Fibroblast of skin of scalp (primary cell): ENCODE results near the gene NDUFAF7.
"Not testable (repeated sequence)": the region's sequence is repeated elsewhere in the genome, so short reads cannot be mapped to it uniquely, and the experiment has no call there.

Experiments used
- DNase-seq: peaks from one replicate; pipeline ENCODE4 v3.0.0-alpha.2; 2013

Gene NDUFAF7

GRCh38 chr2:37219046-37219445 lies 12.4 kb upstream of the NDUFAF7 start:
- DNase-seq: no peak

DNA sequence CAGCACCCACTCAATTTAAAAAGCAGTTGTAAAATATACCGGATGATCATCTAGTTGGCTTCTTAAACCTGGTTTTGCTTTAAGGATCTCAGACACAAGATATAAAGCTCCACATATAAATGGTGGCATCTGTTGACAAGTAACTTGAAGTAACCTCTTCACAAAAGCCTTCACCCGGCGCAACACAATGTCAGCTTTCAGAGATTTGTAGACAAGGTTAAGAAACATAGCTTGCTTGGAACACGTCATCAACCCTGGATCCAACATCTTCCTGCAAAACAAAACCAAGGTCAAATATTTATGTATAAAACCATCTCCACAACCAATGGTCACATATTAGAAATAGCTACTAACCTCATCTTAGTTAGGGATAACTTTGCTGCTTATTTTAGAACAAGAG lies 8.3 kb upstream of the NDUFAF7 start:
- DNase-seq: no peak

DNA sequence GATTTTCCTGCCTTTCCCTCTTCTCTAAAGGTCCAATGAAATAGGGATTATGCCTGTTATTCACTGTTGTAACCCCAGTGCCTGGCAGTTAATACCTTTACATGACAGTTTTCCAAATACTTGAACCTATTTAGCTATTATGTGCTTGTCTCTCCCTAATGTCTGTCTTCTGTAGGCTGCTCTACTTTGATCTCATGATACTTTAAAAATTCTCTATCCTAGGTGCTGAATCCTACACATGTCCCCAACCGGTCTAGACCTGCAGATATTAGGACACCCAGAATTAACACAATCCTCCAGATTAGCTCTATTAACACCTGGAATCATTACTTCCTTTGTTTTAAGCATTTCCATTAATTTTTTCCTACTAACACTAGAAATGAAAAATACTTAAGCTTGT lies 7.4 kb upstream of the NDUFAF7 start:
- no peak for DNase-seq

- not testable (repeated sequence) for DNase-seq
Measured at GRCh38 chr2:37225129-37225528, 6.3 kb upstream of the NDUFAF7 start.

DNA sequence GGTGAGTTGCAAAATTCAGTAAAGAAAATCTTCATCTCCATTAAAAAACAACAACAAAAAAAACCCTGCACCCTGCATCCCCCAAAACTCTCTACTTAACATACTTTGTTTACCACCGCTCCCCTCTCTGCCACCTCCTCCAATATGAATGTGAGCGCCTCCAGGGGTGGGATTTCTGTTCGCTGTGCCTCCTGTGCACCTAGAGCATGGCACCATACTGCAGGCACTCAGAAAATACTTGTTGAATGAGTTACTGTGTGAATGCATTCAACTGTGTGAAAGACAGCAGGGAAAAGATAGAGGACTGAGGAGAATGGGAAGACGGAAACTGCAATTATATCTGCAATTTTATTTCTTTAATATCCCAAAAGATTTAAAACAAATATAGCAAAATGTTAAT lies 4.6 kb upstream of the NDUFAF7 start:
- no peak for DNase-seq

- DNase-seq: no peak
Measured at GRCh38 chr2:37228788-37229187, 2.7 kb upstream of the NDUFAF7 start.

DNA sequence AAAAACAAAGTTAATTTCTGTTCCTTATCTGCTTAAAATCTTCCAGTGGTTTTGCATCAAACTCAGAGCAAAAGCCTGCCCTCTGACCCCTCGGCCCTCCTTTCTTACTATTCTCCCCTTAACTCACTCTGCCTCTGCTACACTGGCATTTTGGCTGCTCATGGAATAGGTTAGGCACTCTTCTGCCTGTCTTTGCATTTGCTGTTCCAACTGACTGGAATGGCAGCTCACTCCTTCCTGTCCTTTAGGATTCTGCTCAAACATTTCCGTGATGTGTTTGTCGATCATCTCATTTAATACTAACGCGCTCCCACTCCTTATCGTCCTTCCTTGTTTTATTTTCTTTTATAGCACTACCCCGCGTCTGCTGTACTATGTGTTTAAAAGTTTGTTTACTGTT lies 877 bp upstream of the NDUFAF7 start:
- DNase-seq: peak; percentile 4

GRCh38 chr2:37232131-37232933 lies 874 bp downstream of the NDUFAF7 start:
- no peak for DNase-seq

DNA sequence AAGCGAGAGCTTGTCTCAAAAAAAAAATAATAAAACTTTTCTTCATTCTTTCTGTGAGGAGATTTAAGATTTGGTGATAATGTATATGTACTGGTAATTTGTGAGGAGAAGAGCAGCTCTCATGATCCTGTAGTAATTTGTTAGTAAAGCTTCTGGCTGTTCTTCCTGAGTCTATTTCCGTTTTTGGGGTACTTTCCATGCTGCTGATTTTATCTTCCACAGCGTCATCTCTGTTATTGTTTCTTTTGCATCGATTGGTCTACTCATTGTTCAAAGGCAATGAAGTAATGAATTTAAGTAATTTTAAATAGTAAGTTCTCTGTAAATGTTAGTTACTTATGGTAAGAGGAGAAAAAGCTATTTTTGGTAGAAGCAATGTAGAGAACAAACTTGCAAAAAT lies 12.0 kb downstream of the NDUFAF7 start:
- DNase-seq: no peak

- no peak for DNase-seq
Measured at GRCh38 chr2:37244017-37244416, 12.6 kb downstream of the NDUFAF7 start.

- no peak for DNase-seq
Measured at GRCh38 chr2:37244755-37245154, 13.3 kb downstream of the NDUFAF7 start.

- no peak for DNase-seq
Measured at GRCh38 chr2:37246205-37246604, 14.7 kb downstream of the NDUFAF7 start.

DNA sequence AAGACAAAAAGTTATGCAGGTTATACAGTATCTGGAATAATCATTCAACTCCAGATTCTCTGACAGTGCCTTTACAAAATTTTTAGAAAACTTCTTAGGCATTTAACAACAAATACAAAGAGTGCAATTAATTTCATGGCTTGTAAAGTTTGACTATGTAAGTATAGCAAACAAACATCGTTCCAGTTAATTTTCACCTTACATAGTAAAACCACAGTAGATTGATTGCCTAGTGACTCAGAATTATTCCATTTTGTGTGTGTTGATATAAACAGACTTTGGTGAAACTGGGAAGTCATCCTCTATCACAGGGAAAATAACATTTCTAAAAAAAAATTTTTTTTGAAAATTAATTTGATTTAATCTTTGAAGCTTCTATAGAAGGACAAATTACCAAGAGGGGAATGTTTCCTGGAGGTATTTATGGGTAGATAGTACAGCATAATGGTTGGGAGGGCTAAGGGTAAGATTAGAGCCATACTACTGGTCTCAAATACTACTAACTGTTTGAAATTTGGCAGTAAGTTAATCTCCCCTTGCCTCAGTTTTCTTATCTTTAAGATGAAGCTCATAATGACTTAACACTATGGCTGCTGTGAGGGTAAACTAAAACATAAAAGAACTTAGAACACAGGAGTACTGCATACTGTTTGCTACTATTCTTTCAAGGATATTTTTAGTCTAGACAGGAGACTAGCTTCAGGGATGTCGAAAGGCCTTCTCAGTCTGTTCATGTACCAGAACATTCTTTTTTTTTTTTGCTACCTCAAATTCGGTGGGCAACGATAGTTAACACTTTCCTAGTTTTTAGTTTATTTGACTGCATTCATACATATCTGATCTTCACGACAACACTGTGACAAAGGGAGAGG lies 19.6 kb downstream of the NDUFAF7 start:
- DNase-seq: no peak

DNA sequence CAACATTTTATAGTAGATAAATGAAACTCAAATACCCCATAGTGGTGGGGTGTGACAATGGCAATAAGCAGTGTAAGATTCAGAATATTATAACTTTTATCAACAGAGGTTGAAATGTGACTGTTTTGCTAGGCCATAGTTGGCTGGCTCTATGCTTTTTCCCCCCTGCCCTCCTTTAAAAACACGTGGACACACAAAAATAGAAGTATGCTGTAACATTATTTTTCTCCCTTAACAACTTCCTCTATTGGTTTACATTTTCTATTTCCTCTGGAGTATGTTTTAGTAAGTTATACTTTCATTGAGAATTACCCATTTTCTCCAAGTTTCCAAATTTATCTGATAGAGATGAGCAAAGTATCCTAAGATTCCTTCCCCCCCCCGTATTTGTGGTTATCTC lies 31.1 kb downstream of the NDUFAF7 start:
- no peak for DNase-seq

DNA sequence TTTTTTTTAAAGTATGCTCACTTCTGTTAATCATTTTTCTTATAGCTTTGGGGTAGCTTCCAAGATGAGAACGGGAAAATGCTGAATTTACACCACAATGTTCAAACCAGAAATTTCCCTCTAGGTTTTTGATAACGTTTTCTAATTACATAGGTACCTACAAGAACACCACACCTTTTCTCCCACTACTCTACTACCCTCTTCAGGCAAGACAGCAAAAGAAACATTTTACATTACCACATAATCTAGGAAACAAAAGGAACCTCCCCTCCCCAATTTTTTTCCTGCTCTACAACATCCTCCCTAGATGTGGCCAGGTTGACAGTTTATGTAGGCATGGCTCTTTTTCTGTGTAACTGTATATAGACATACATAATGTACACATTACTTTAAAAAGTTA lies 32.4 kb downstream of the NDUFAF7 start:
- DNase-seq: no peak

GRCh38 chr2:37267685-37268084 lies 36.2 kb downstream of the NDUFAF7 start:
- DNase-seq: no peak

DNA sequence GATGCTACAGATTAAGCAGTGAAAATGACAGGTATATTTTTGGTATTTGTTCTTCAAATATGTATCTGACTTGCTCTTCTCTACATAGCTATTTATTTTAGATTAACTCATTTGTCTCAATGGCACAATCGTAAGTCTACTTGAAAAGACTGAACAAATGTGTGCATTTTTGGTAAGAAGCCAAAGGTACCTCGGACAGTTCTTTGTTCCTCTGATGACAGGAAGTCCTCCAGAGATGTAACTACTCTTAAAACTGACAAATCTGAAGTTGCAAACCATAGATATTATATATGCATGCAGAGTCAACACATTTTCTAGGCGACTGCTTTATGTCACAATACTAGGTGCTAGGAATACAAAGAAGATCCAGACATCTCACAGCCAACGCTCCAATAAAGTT lies 36.7 kb downstream of the NDUFAF7 start:
- no peak for DNase-seq

DNA sequence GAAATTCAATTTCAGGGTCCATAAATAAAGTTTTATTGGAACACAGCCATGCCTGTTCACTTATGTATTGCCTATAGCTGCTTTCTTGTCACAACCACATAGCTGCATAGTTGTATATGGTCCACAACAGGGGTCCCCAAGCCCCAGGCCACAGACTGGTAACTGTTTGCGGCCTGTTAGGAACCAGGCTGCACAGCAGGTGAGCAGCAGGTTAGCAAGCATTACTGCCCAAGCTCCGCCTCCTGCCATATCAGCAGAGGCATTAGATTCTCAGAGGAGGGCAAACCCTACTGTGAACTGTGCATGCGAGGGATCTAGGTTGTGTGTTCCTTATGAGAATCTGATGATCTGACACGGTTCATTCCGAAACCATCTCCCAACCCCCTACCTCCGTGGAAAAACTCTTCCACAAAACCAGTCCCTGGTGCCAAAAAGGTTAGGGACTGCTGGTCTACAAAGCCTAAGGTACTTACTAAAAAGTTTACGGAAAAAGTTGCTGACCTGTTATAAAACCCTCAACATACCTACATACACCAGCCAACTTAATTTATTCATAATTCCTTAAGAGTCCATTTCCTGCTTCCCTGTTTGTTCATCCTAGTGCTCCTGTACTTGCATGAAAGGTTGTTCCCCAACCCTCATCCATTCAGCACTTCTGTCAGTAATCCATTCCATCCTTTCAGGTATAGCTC lies 40.1 kb downstream of the NDUFAF7 start:
- DNase-seq: no peak

DNA sequence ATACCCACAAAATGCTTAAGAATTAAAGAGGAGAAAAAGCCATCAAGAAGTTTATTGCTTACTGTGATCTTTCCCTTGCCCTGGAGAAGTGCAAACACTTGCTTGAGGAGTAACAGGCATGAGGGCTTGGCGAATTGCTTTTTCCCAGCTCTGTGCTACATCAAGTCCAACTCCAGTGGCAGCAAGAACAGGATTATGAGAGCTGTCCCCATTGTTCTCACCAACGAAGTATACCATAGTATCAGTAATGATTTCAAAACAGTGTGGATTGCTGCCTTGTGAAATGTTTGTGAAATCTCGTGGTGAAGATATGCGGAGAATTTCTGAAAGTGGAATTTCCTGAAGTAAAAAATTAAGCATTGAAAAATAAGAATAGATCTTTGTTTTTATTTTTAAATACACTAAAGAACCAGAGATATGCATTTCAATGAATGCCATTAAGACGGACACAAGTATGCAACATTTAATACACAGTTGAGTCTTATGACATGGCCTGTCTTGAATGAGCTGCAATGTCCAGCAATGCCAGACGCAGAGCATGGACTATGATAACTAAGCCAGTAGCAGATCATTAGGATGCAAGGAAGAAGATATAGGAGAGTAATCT lies 43.0 kb downstream of the NDUFAF7 start:
- DNase-seq: peak; percentile 27

DNA sequence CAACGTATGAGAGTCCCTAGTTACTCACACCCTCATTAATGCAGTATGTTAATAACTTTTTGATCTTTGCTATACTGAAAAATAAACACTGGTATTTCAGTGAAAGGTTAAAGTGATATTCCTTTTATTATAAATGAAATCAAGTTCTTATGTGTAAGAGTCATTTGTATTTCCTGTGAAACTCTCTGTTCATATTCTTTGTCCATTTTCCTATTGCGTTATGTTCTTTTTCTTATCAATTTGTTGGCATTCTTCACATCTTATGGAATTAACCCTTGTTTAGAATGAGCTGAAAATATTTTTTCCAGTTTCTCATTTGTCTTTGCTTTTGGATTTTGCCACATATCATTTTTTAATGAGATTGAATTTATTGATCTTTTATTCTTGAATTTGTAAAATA lies 44.8 kb downstream of the NDUFAF7 start:
- DNase-seq: no peak

GRCh38 chr2:37281916-37282315 lies 50.5 kb downstream of the NDUFAF7 start:
- no peak for DNase-seq

- DNase-seq: peak; percentile 91
Measured at GRCh38 chr2:37282746-37283145, 51.3 kb downstream of the NDUFAF7 start.

DNA sequence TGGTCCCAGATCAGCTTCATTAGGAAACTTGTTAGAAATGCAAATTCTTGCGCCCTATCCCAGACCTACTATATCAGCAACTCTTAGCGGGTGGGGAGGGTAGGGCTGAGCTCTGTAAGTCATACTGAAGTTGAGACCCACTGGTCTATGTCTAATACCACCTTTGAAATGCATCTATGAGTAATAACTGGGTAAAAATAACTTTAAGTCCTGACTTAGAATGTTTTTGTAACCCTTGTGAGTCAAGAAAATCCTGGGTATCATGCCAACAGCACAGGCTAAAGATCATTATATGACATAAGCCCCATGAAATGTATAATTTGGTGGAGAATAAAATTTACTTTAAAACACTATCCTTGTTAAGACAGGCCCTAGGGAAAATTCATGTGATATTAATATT lies 51.7 kb downstream of the NDUFAF7 start:
- peak; percentile 95 for DNase-seq
